Amygdala (tissue), 56 donors: ENCODE measurements around the gene RPS16.
"Not testable (repeated sequence)": the region's sequence is repeated elsewhere in the genome, so short reads cannot be mapped to it uniquely, and the experiment has no call there.

Experiments
- DNase-seq, 56 donors: peaks; one replicate each; lab custom pipeline; 2025; lab: John Stamatoyannopoulos, UW

The RPS16 gene

DNA sequence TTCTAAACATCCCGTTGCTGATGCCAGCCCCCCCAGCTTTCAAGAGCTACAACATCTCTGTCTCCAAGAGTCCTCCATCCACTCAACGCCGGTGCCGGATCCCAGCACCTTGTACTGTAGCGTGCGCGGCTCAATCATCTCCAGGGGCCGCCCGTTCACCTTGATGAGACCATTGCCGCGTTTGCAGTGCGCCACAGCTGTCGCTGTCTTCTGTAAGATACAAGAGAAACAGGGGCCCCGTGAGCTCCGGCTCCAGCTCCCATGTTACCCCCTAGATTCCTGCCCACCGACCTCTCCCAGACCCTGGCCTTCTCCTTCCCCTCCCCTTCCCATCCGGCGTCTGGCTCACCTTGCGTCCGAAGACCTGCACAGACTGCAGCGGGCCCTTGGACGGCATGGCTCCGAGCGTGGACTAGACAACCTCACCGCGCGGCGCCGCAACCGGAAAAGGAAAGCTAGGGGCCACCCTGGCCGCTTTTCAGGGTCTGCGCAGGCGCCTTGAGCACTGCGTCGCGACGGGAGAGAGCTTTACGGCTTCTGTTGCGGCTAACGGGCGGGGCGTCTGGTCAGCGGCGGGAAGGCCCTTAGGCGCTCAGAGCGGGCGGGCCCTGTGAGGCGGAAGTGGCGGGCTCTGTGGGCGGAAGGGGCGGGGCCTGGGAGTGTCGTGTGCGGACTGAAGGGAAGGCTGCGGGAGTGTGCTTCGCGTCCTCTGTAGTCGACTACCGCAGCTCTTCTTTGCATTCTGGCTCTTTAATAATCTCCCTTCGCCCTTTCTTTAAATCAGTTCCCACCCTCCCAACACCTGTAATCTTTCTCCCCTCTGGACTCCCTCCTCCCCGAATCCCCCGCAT, at the start of gene RPS16:
TSS of gene RPS16 (minus strand) at position 451 of the 851 bp plus-strand sequence. CDS start at position 397, 54 bp downstream.
- DNase-seq, result peak; percentile 71 to 99 (median 97)

DNA sequence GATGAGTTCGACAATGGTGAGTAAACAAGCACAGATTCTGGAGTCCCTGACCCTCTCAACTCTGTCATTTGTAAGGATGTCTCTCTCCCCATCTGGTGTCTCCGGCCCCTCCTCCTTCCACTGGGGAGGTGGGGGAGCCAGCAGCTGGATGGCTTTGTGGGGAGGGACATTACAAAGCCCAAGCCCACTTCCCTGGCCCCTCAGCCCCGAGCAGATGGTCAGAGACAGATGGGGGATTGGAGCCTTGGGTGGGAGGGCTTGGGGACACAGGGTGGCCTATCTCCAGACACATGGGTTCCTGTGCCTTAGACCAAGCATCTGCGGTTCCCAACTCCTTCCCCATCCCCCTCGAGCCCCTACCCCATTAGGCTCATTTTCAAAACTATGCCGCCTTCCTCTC, 47.4 kb upstream of the RPS16 start:
- DNase-seq, result no peak

DNA sequence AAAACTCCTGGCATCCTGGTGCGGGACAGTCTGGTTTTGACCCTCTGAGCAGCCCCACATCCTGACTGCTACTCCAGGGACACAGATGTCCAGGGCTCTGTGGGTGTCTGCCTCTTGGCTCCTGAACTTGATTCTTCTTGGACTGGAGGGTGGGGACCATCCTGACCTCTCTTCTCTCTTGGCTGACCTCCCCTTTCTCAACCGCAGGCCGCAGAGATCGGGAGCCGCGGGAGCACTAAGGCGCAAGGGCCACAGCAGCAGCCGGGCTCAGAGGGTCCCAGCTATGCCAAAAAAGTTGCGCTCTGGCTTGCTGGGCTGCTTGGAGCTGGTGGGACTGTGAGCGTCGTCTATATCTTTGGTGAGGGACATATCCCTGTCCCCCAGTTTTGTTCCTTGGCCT, 45.9 kb upstream of the RPS16 start:
- DNase-seq, result no peak

DNA sequence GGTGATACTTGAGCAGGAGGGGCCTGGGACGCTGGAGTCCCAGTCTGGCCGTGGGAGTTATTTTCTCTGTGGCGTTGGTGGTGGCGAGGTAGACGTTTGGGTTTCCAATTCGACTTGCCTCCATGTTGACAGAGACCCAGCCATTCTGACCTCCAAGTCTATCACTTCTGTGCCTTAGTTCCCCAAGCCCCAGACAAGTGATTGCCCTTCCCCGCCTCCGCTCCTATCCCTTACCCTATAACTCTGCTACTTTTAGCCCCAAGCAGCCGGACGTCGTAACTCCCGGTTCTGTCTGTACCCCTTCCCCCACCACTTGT, 45.4 kb upstream of the RPS16 start:
- DNase-seq, result no peak

DNA sequence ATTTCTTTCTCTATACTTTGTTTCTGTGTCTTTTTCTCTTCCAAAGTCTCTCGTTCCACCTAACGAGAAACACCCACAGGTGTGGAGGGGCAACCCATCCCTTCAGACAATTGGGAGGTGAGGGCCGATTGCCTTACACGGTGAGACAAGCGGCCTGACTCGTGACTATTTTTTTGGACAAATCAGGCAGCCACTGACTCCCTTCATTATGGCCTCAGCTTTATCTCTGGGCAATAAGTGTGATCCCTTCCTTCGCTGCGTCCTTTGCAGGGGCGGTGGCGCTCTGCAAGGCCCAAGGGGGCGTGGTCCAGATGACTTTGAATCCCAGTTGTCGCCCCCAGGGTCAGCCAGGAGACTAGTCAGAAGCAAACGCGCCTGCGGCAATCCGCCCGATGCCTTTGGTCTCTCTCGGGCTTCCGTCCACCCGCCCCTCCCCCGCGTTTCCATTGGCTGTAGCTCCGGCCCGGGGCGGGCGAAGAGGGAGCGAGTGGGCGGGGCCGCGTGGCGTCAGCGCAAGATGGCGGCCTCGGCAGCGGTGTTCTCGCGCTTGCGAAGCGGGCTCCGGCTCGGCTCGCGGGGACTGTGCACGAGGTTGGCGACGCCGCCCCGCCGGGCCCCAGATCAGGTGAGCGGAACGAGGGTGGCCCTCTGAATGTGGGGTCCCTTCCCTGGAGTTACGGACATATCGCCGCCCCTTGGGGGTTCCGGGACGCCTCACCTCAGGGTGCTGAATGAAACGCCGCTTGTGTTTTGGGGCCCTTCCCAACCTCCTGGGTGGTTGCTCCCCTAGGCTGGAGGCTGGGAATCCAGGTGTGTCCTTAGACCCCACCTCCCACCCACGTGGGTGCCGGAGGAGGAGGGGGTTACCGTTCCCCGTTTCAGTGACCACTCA, 44.8 kb upstream of the RPS16 start, which contains the start of gene TIMM50:
TSS of gene TIMM50 (plus strand) at position 502 of the 892 bp plus-strand sequence. CDS start at position 518, 16 bp downstream.
- DNase-seq, result peak; percentile 59 to 98 (median 91)

DNA sequence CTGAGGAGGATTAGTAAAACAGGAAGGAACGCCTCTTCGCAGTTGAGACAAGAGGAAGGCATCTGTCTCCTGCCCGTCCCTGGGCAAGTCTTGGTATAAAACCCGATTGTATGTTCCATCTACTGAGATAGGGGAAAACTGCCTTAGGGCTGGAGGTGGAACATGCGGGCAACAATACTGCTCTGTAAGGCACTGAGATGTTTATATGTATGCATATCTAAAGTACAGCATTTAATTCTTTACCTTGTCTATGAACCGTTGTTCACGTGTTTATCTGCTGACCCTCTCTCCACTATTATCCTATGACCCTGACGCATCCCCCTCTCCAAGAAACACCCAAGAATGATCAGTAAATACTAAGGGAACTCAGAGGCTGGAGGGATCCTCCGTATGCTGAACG, 44.2 kb upstream of the RPS16 start:
- DNase-seq, result no peak

DNA sequence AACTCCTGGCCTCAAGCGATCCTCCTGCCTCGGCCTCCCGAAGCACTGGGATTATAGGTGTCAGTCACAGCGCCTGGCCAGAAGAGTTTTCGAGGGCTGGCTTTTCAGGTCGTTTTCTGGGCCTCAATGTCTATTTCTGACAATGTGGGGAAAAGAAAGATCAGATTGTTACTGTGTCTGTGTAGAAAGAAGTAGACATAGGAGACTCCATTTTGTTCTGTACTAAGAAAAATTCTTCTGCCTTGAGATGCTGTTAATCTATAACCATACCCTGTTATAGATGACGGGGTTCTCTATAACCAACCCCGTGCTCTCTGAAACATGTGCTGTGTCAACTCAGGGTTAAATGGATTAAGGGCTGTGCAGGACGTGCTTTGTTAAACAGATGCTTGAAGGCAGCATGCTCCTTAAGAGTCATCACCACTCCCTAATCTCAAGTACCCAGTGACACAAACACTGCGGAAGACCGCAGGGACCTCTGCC, 43.6 kb upstream of the RPS16 start:
- DNase-seq, result not testable (repeated sequence)

DNA sequence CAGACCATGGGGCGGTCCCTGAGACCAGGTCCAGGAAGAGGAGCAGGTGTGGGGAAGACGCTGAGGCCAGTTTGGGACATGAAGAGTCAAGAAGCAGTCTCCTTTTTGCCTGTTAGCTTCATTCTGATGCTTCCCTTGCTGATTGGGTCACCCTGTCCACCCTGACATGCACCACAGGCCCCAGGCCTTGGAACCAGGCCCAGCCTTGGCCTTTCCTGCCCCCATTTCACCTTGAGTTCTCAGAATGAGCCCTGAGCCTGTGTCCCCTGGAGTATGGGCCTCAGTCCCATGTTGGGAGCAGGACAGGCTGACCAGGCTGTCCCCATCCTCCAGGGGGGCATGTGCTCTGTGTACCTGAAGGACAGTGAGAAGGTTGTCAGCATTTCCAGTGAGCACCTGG, 40.0 kb upstream of the RPS16 start:
- DNase-seq, result no peak

DNA sequence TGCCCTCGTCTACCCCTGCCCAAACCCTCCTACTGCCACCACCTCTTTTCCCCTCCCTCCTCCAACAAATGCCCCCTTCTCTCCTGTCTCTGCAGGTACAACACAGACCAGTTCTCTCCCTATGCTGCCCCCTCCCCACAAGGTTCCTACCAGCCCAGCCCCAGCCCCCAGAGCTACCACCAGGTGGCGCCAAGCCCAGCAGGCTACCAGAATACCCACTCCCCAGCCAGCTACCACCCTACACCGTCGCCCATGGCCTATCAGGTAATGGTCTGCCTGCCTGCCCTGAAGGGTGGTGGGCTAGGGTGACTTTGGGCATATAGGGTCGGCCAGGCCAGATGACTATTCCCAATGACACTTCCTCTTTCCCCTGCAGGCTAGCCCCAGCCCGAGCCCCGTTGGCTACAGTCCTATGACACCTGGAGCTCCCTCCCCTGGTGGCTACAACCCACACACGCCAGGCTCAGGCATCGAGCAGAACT, 38.4 kb upstream of the RPS16 start:
- peak in 35 of 56 donors; percentile 1 to 65 (median 12) for DNase-seq

DNA sequence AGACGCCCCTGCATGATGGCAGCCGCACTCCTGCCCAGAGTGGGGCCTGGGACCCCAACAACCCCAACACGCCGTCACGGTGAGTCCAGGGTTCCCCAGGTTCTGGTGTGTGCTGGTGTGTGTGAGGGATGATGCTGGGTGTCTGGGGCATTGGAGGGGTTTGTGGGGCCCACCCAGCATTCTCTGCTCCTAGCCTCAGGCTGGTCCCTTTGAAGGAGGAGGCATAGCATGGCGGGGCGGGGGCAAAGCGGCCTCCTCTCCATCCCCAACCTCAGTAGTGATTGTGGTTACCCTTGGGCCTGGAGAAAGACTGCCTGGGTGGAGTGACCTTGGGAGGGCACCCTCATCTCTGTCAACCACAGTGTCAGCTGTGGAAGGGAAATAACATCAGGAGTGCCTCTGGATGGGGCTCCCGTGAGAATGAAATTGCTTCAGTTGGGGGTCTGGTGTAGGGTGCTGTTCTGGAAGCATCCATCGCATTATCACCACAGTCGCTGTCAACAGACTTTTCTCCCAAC, 37.8 kb upstream of the RPS16 start:
- no peak for DNase-seq

DNA sequence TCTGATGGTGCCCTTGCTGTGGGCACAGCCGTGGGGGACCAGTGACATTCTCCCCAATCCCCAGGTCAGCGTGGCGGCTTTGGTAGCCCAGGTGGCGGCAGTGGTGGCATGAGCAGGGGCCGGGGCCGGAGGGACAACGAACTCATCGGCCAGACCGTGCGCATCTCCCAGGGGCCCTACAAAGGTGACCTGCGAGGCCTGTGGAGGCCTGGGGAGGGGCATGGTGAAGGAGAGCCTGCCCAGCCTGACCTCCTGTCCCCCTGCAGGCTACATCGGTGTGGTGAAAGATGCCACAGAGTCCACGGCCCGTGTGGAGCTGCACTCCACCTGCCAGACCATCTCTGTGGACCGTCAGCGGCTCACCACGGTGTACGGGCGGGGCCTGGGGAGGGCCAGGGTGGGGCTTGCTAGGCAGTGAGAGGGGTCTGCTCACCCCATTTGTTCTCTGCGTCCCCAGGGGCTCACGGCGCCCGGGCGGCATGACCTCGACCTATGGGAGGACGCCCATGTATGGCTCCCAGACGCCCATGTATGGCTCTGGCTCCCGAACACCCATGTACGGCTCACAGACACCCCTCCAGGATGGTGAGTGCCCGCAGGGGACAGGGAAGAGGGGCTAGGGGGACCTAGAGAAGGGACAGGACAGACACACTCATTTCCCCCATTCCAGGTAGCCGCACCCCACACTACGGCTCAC, 37.1 kb upstream of the RPS16 start:
- no peak for DNase-seq

DNA sequence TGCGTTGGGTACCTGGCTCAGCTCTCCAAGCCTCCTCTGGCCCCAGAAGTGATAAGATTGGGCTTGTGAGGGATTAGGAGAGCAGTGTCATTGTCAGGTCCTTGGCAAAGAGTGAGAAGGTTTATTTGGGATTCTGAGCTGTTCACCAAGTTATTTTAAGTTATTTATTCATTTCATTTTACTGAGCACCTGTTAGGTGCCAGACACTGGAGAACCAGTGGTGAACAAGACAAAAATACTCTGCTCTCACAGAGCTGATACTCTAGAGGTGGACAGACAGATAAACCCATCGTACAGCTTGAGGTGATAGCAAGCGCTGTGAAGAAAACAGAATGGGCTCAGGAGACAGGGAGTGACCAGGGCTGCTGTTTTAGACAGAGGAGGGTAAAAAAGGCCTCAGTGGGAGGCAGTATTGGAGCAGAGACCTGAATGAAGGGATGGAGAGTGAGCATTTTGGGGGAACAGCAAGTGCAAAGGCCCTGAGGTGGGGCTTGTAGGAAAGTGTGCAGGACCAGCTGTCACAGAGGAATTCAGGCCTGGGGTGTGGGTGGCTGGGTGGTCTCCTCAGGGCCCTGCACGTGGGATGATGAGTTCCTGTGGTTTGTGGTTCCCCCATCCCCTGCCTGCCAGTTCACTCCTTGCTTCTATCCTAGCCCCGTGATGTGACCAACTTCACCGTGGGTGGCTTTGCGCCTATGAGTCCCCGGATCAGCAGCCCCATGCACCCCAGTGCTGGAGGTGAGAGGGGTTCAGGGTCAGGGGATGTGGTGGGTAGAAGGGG, 36.2 kb upstream of the RPS16 start:
- DNase-seq, result no peak

DNA sequence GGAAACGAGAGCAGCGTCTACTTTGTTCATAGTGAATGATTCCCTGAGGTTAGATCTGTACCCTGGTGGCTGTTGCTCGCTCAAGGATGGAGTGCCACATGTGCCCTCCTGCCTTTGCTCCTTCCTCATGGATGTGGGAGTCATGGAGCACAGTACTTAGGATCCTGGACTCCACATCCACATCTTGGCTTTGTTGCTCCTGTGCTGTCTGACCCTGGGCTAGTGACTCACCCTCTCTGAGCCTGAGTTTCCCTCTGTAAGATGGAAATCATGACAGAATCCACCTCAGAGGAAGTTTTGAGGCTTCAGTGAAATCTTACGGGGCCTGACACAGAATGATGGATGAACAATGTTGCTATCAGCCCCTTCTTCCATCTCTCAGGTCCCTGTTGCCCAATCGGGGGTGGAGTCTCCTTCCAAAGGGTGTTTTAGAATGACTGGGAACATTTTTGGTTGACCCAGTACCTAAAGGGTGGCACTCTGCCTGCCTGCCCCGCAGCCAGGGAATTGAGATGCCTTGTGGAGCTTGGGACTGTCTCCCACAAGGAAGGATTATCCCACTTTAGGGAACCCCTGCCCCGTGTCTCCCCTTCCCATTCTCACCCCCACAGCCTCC, 35.1 kb upstream of the RPS16 start:
- DNase-seq, result no peak

DNA sequence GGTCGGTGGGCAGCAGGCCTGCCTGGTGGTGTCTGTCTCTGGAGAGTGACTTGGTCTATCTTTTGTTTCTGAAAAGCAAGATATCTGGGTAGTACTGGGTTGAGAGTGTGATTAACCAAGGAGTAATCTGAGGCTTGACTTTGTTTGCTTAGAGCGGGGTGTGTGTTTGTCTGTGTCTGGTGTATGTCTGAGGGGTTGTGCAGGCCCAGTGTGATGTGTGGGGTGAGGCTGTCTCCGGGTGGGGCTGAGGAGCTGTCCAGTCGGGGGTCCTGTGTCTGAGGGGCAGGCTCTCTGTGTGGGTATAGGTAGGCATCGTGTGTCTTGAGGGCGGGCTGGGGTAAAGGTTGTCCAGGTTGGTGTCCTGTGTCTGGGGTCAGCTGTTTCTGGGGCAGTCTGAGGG, 33.8 kb upstream of the RPS16 start:
- DNase-seq, result no peak

DNA sequence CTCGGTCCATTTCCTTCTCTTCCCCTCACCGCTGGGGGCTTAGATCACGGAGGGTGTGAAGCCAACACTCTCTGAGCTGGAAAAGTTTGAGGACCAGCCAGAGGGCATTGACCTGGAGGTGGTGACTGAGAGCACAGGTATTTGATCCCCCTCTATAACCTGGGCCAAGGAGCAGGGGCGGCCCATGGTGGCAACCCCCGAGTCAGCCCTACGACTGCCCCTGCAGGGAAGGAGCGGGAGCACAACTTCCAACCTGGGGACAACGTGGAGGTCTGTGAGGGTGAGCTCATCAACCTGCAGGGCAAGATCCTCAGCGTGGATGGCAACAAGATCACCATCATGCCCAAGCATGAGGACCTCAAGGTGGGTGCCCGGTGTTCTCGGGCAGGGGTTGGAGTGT, 33.3 kb upstream of the RPS16 start:
- DNase-seq, result no peak

DNA sequence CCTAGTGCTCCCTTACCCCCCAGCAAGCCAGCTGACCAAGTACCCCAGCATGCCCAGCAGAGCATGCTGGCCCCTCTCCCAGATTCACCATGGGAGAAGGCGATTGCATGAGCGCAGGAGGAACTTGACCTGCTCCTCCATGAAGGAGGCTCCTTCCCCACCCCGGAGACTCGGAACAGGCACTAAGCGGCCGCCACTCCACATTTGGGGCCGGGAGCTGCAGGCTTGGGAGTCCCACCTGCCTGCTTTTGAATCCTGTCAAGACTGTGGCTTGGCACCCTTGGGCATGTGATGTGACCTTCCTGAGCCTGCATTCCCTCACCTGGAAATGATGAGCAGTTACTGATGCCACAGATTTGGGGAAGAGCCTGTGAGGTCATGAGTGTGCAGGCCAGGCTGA, 32.2 kb upstream of the RPS16 start:
- DNase-seq, result no peak

DNA sequence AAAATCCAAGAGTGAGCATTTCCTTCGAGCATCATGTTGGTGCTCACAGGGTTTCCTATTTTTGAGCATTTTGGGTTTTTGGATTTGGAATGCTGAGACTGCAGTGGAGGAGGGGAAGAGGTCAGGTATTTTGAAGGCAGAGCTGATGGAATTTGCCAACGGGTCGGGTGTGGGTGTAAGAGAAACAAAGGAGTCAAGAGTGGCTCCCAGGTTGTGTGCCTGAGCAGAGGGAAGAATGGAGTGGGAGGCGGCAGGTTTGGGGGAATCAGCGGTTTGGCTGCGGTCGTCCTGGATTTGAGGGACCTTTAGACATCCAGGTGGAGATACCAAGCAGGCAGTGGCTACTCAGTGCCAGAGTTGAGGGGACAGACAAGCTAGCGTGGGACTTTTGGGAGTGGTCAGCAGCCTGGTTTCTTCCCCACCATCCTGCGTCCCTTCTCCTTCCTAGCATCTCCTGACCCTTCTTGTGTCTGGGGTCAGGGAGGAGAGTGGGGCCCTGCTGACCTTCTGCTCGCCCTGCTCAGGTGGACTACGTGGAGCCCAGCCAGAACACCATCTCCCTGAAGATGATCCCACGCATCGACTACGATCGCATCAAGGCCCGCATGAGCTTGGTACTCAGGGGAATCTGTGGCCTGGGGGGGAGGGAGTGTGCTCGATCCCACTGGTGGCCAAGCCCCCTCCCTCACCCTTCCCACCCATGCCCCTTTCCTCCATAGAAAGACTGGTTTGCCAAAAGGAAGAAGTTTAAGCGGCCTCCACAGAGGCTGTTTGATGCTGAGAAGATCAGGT, 30.4 kb upstream of the RPS16 start:
- no peak for DNase-seq

DNA sequence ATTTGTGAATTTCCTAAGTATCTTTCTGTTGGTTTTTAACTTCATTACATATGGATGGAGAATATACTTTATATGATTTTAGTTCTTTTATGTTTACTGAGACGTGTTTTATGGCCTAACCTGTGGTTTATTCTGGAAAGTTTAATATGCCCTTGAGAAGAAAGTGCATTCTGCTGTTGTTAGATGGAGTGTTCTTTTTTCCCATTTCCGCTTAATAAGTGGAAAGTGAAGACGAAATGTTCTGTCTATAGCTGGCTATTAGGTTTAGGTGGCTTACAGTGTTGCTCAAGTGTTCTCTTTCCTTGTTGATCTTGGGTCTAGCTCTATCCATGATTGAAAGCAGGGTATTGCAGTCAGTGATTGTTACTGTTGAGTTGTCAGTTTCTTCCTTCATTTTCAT, 27.7 kb upstream of the RPS16 start:
- DNase-seq, result no peak
